ENCODE measurements around the gene INPP4A. TPM values are rescaled to one million over a fixed set of nuclear protein-coding genes. Genes with fewer than 3 reads are reported as not detected.

The INPP4A gene
- polyA plus RNA-seq, 1 donor from 2014 or later: 51.4 TPM

- H3K9me3 ChIP-seq (ENCODE audit: low read length): no peaks in the 10 kb centered on the region
- no peak overlapping the region for H3K4me2 ChIP-seq (ENCODE audit: low read length)
- no peaks in the 10 kb centered on the region for H3K9me2 ChIP-seq (ENCODE audit: insufficient read depth, low read length)
- H2AFZ ChIP-seq (ENCODE audit: low read depth, low read length): no peak overlapping the region
- no peaks in the 10 kb centered on the region for H3K36me3 ChIP-seq (ENCODE audit: insufficient read depth, low read length)
- H3K27me3 ChIP-seq (ENCODE audit: insufficient read depth, low read depth, low read length): no peaks in the 10 kb centered on the region
- TF ChIP-seq MXI1 (conservative IDR thresholded peaks at IDR 0.05; ENCODE audit: poor library complexity, severe bottlenecking) (no peak), RAD21 (conservative IDR thresholded peaks at IDR 0.05) (no peak), TAF1 (IDR thresholded peaks at IDR 0.05; ENCODE audit: low read depth) (no peak), REST (IDR thresholded peaks at IDR 0.05; ENCODE audit: borderline replicate concordance) (no peak), EP300 (conservative IDR thresholded peaks at IDR 0.05; ENCODE audit: poor library complexity, severe bottlenecking) (no peak), SMC3 (conservative IDR thresholded peaks at IDR 0.05; ENCODE audit: poor library complexity) (no peak), CTCF (IDR thresholded peaks at IDR 0.05; ENCODE audit: poor library complexity, severe bottlenecking) (no peak), EZH2 (IDR thresholded peaks at IDR 0.05; ENCODE audit: borderline replicate concordance, insufficient read depth, low read length, poor library complexity, severe bottlenecking) (no peak), POLR2AphosphoS5 (IDR thresholded peaks at IDR 0.05) (no peak)
- no peak overlapping the region for H3K9ac ChIP-seq (ENCODE audit: low read length)
- H3K79me2 ChIP-seq (replicated peaks; ENCODE audit: insufficient read depth, low read length): no peaks in the 10 kb centered on the region
- H3K27ac ChIP-seq (ENCODE audit: low read length): no peak overlapping the region
- H4K20me1 ChIP-seq (ENCODE audit: insufficient read depth): no peaks in the 10 kb centered on the region
- no peaks in the 10 kb centered on the region for H3F3A ChIP-seq (ENCODE audit: insufficient read depth, low read length, poor library complexity, severe bottlenecking)
- no peak overlapping the region for H3K4me3 ChIP-seq (ENCODE audit: low read length)
Observed at GRCh38 chr2:98534761-98535160, 90.1 kb downstream of the INPP4A start.

- Histone ChIP-seq H3K4me2 (ENCODE audit: low read length) (no peak overlapping the region), H3K9me3 (ENCODE audit: low read length) (no peaks in the 10 kb centered on the region), H3K4me3 (ENCODE audit: low read length) (no peak overlapping the region), H3F3A (ENCODE audit: insufficient read depth, low read length, poor library complexity, severe bottlenecking) (no peaks in the 10 kb centered on the region), H3K79me2 (replicated peaks; ENCODE audit: insufficient read depth, low read length) (no peaks in the 10 kb centered on the region), H2AFZ (ENCODE audit: low read depth, low read length) (no peak overlapping the region), H3K36me3 (ENCODE audit: insufficient read depth, low read length) (peaks cover 7% of the 10 kb centered on the region), H3K27me3 (ENCODE audit: insufficient read depth, low read depth, low read length) (no peaks in the 10 kb centered on the region), H3K9me2 (ENCODE audit: insufficient read depth, low read length) (no peaks in the 10 kb centered on the region), H4K20me1 (ENCODE audit: insufficient read depth) (no peaks in the 10 kb centered on the region), H3K27ac (ENCODE audit: low read length) (no peak overlapping the region), H3K9ac (ENCODE audit: low read length) (no peak overlapping the region)
- no peak for TF ChIP-seq TAF1 (IDR thresholded peaks at IDR 0.05; ENCODE audit: low read depth)
- TF ChIP-seq EZH2 (IDR thresholded peaks at IDR 0.05; ENCODE audit: borderline replicate concordance, insufficient read depth, low read length, poor library complexity, severe bottlenecking): no peak
- no peak for TF ChIP-seq MXI1 (conservative IDR thresholded peaks at IDR 0.05; ENCODE audit: poor library complexity, severe bottlenecking)
- no peak for TF ChIP-seq CTCF (IDR thresholded peaks at IDR 0.05; ENCODE audit: poor library complexity, severe bottlenecking)
- no peak for TF ChIP-seq POLR2AphosphoS5 (IDR thresholded peaks at IDR 0.05)
- TF ChIP-seq EP300 (conservative IDR thresholded peaks at IDR 0.05; ENCODE audit: poor library complexity, severe bottlenecking): no peak
- TF ChIP-seq RAD21 (conservative IDR thresholded peaks at IDR 0.05): no peak
- no peak for TF ChIP-seq REST (IDR thresholded peaks at IDR 0.05; ENCODE audit: borderline replicate concordance)
- TF ChIP-seq SMC3 (conservative IDR thresholded peaks at IDR 0.05; ENCODE audit: poor library complexity): no peak
Observed at GRCh38 chr2:98535971-98536677, 91.5 kb downstream of the INPP4A start.
